Measurements from ENCODE around the gene RNU5B-1.
"Not testable (repeated sequence)": the region's sequence is repeated elsewhere in the genome, so short reads cannot be mapped to it uniquely, and the experiment has no call there.

Gene RNU5B-1

GRCh38 chr15:65304381-65305149, at the start of gene RNU5B-1:
Gene RNU5B-1, plus strand, starts transcription at chr15:65304677.
- peak; percentile 97 for TF ChIP-seq POLR2A (IDR thresholded peaks at IDR 0.05; ENCODE audit: low read depth, low read length)
- DNase-seq (ENCODE audit: insufficient read length, low spot score) (no peak), FAIRE-seq (no peak)

GRCh38 chr15:65254758-65255157, 49.7 kb upstream of the RNU5B-1 start:
- no peak for TF ChIP-seq POLR2A (IDR thresholded peaks at IDR 0.05; ENCODE audit: low read depth, low read length)
- FAIRE-seq = no peak
- no peak for DNase-seq (ENCODE audit: insufficient read length, low spot score)

- TF ChIP-seq POLR2A (IDR thresholded peaks at IDR 0.05; ENCODE audit: low read depth, low read length) = no peak
- DNase-seq (ENCODE audit: insufficient read length, low spot score) = no peak
- no peak for FAIRE-seq
Measured at GRCh38 chr15:65255486-65256140, 48.9 kb upstream of the RNU5B-1 start.

- no peak for DNase-seq (ENCODE audit: insufficient read length, low spot score)
- FAIRE-seq = no peak
- no peak for TF ChIP-seq POLR2A (IDR thresholded peaks at IDR 0.05; ENCODE audit: low read depth, low read length)
Measured at GRCh38 chr15:65258375-65259262, 45.9 kb upstream of the RNU5B-1 start.

GRCh38 chr15:65259367-65259797, 45.1 kb upstream of the RNU5B-1 start:
- TF ChIP-seq POLR2A (IDR thresholded peaks at IDR 0.05; ENCODE audit: low read depth, low read length) = no peak
- no peak for DNase-seq (ENCODE audit: insufficient read length, low spot score)
- no peak for FAIRE-seq

- FAIRE-seq = no peak
- no peak for TF ChIP-seq POLR2A (IDR thresholded peaks at IDR 0.05; ENCODE audit: low read depth, low read length)
- DNase-seq (ENCODE audit: insufficient read length, low spot score) = no peak
Measured at GRCh38 chr15:65260968-65261367, 43.5 kb upstream of the RNU5B-1 start.

- DNase-seq (ENCODE audit: insufficient read length, low spot score) (no peak), FAIRE-seq (no peak)
- no peak for TF ChIP-seq POLR2A (IDR thresholded peaks at IDR 0.05; ENCODE audit: low read depth, low read length)
Measured at GRCh38 chr15:65263313-65263712, 41.2 kb upstream of the RNU5B-1 start.

GRCh38 chr15:65264863-65265430, 39.5 kb upstream of the RNU5B-1 start:
- FAIRE-seq (no peak), DNase-seq (ENCODE audit: insufficient read length, low spot score) (no peak)
- TF ChIP-seq POLR2A (IDR thresholded peaks at IDR 0.05; ENCODE audit: low read depth, low read length) = no peak

GRCh38 chr15:65266469-65266868, 38.0 kb upstream of the RNU5B-1 start:
- TF ChIP-seq POLR2A (IDR thresholded peaks at IDR 0.05; ENCODE audit: low read depth, low read length) = no peak
- no peak for DNase-seq (ENCODE audit: insufficient read length, low spot score)
- FAIRE-seq = no peak

- FAIRE-seq (no peak), DNase-seq (ENCODE audit: insufficient read length, low spot score) (no peak)
- TF ChIP-seq POLR2A (IDR thresholded peaks at IDR 0.05; ENCODE audit: low read depth, low read length) = no peak
Measured at GRCh38 chr15:65268411-65268810, 36.1 kb upstream of the RNU5B-1 start.

GRCh38 chr15:65270811-65271545, 33.5 kb upstream of the RNU5B-1 start:
- peak; percentile 23 for DNase-seq (ENCODE audit: insufficient read length, low spot score)
- not testable (repeated sequence) for FAIRE-seq

GRCh38 chr15:65275104-65275727, 29.3 kb upstream of the RNU5B-1 start:
- FAIRE-seq (no peak), DNase-seq (ENCODE audit: insufficient read length, low spot score) (no peak)
- TF ChIP-seq POLR2A (IDR thresholded peaks at IDR 0.05; ENCODE audit: low read depth, low read length) = no peak

- no peak for DNase-seq (ENCODE audit: insufficient read length, low spot score)
- FAIRE-seq = no peak
- TF ChIP-seq POLR2A (IDR thresholded peaks at IDR 0.05; ENCODE audit: low read depth, low read length) = no peak
Measured at GRCh38 chr15:65275728-65276126, 28.8 kb upstream of the RNU5B-1 start.

Data from H54 (cell line).